Measurements from ENCODE around the gene TRIM10.
A peak's percentile ranks its signal among the peaks of the same experiment; 100 is the strongest.

TRIM10 gene

DNA sequence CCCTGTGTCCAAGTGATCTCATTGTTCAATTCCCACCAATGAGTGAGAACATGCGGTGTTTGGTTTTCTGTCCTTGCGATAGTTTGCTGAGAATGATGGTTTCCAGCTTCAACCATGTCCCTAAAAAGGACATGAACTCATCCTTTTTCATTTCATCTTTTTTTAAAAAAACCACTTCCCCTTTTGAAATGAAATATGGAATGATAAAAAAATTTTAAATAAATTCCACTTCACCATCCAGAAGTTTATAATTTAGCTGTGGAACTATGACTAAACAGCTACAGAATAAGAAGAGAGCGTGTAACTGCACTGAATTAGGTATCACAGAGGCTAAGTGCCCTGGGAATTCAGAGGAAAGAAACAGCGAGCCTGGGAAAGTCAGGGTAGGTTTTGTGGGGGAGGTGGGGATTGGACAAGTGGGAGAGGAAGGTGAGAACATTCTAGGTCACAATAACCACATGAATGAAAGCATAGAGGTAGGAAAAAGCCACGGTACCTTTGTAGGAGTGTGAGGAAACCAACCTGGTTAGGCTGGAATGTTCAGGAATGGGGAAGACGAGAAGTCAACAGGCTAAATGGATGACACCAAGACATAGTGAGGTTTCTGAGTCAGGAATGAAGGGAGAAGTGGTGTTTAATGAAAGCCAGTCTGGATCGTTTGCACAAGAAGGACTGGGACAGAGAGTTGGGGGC, 11.0 kb downstream of the TRIM10 start:
- H3K4me3 ChIP-seq (ENCODE audit: low read depth, low read length): no peak overlapping the region
- H3K36me3 ChIP-seq: no peaks in the 10 kb centered on the region
- peaks cover 97% of the 10 kb centered on the region for H3K27me3 ChIP-seq (ENCODE audit: insufficient read depth, low read depth, severe bottlenecking)
- no peak for DNase-seq
- H3K9me3 ChIP-seq (ENCODE audit: severe bottlenecking): peaks cover 4% of the 10 kb centered on the region
- H3K27ac ChIP-seq: no peak overlapping the region
- TF ChIP-seq, protein P1, sequence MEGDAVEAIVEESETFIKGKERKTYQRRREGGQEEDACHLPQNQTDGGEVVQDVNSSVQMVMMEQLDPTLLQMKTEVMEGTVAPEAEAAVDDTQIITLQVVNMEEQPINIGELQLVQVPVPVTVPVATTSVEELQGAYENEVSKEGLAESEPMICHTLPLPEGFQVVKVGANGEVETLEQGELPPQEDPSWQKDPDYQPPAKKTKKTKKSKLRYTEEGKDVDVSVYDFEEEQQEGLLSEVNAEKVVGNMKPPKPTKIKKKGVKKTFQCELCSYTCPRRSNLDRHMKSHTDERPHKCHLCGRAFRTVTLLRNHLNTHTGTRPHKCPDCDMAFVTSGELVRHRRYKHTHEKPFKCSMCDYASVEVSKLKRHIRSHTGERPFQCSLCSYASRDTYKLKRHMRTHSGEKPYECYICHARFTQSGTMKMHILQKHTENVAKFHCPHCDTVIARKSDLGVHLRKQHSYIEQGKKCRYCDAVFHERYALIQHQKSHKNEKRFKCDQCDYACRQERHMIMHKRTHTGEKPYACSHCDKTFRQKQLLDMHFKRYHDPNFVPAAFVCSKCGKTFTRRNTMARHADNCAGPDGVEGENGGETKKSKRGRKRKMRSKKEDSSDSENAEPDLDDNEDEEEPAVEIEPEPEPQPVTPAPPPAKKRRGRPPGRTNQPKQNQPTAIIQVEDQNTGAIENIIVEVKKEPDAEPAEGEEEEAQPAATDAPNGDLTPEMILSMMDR (IDR thresholded peaks at IDR 0.05; ENCODE audit: low read depth, low read length): no peak

DNA sequence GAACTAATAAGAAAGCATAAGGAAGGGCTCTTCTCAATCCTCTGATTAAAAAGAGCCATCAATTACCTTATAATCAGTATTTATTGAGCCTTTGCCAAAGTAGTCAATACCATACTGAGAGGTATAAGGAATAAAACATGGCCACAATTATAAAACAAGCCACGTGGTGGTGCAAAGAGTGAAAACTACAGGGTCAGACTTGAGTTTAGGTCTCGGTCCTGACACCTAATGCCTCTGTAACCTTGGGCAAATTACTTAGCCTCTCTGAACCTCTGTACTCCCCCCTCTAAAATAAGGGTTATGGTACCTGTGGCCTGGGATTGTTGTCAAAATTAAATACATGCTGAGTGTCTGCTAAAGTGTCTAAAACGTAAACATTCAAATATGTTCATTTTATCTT, 11.8 kb downstream of the TRIM10 start:
- Histone ChIP-seq H3K9me3 (ENCODE audit: severe bottlenecking) (peaks cover 4% of the 10 kb centered on the region), H3K4me3 (ENCODE audit: low read depth, low read length) (no peak overlapping the region), H3K27ac (no peak overlapping the region), H3K36me3 (no peaks in the 10 kb centered on the region), H3K27me3 (ENCODE audit: insufficient read depth, low read depth, severe bottlenecking) (peaks cover 97% of the 10 kb centered on the region)
- TF ChIP-seq, protein P1 (IDR thresholded peaks at IDR 0.05; ENCODE audit: low read depth, low read length): 0 out of 2 replicates have a peak, but pooled peaks have one; percentile 4
- DNase-seq: no peak

DNA sequence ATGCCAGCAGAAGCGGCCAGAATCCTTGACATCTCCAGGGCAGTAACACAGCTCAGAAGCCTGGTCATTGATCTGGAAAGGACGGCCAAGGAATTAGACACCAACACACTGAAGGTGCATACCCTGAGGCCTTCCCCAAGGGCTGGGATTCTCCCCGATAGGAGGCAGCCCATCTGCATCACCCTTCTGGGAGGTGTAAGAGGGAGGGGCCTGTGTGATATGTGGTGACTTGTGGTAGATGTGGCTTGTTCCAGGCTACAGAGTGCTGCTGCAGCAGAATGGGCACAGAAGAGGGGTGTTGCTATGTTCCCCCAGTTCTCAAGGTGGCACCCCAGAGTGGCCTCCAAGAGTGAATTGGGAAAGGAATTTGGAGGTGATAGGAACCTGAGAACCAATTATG, 13.9 kb downstream of the TRIM10 start:
- peaks cover 97% of the 10 kb centered on the region for H3K27me3 ChIP-seq (ENCODE audit: insufficient read depth, low read depth, severe bottlenecking)
- peaks cover 4% of the 10 kb centered on the region for H3K9me3 ChIP-seq (ENCODE audit: severe bottlenecking)
- H3K4me3 ChIP-seq (ENCODE audit: low read depth, low read length): no peak overlapping the region
- H3K36me3 ChIP-seq: no peaks in the 10 kb centered on the region
- TF ChIP-seq, protein P1 (IDR thresholded peaks at IDR 0.05; ENCODE audit: low read depth, low read length): no peak
- no peak for DNase-seq
- no peak overlapping the region for H3K27ac ChIP-seq

DNA sequence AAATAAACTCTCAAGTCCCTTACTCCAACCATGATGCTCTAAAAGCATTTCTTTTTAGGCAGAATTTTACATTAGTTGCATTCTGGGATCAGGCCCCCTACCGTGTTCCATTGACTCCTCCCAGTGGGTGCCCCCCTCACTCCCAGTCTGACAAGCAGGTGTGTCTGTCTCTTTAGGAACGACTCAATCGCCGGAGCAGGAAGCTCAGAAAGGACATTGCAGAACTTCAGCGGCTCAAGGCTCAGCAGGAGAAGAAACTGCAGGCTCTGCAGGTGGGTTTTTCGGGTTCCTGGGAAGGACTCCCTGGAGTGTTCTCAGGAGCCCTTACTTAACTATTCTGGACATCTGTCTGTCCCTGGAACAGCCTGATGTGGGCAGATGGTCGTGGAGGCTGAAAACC, 15.2 kb downstream of the TRIM10 start:
- H3K27me3 ChIP-seq (ENCODE audit: insufficient read depth, low read depth, severe bottlenecking): peaks cover 97% of the 10 kb centered on the region
- H3K4me3 ChIP-seq (ENCODE audit: low read depth, low read length): no peak overlapping the region
- H3K9me3 ChIP-seq (ENCODE audit: severe bottlenecking): peaks cover 1% of the 10 kb centered on the region
- no peak for DNase-seq
- no peak overlapping the region for H3K27ac ChIP-seq
- TF ChIP-seq, protein P1 (IDR thresholded peaks at IDR 0.05; ENCODE audit: low read depth, low read length): no peak
- H3K36me3 ChIP-seq: no peaks in the 10 kb centered on the region

DNA sequence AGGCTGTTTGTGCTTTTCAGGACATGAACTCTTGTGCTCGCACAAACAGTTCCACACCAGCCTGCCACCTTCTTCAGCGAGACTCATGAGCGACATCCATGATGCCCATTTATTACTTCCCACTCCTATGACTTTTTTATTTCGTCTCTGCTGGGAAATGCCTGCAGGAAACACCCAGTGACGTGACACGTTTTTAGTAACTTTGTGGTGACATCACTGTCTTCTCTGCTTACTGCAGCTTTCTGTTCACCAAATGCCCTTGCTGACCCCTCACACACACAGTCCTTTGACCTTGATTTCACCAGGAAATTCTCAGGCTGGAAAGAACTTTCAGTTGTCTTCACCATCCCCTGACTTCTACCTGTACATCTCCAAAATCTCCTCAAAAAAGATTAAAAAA, 16.2 kb downstream of the TRIM10 start:
- H3K27ac ChIP-seq: no peak overlapping the region
- TF ChIP-seq, protein P1 (IDR thresholded peaks at IDR 0.05; ENCODE audit: low read depth, low read length): no peak
- peaks cover 2% of the 10 kb centered on the region for H3K9me3 ChIP-seq (ENCODE audit: severe bottlenecking)
- peaks cover 95% of the 10 kb centered on the region for H3K27me3 ChIP-seq (ENCODE audit: insufficient read depth, low read depth, severe bottlenecking)
- H3K4me3 ChIP-seq (ENCODE audit: low read depth, low read length): no peak overlapping the region
- no peak for DNase-seq
- no peaks in the 10 kb centered on the region for H3K36me3 ChIP-seq

DNA sequence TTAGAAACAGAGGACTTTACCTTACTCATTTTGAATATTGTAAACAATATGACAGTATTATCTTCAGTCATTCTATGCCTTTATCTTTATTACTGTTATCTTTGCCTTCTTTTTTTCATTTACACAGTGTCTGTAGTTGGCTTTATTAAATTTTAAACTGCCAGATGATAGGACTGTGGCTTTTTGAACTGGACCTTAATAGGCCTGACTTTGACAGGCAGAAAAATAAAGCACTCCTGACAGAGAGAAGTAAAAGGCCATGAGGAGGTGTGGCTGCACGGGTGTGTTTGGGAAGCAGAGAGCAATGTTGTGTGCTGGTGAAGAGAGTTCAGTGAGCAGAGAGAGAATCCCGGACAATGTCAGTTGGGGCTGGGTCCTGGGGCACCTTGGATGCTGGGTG, 17.2 kb downstream of the TRIM10 start:
- Histone ChIP-seq H3K36me3 (no peaks in the 10 kb centered on the region), H3K9me3 (ENCODE audit: severe bottlenecking) (peaks cover 2% of the 10 kb centered on the region), H3K4me3 (ENCODE audit: low read depth, low read length) (no peak overlapping the region), H3K27ac (no peak overlapping the region), H3K27me3 (ENCODE audit: insufficient read depth, low read depth, severe bottlenecking) (peaks cover 98% of the 10 kb centered on the region)
- TF ChIP-seq, protein P1 (IDR thresholded peaks at IDR 0.05; ENCODE audit: low read depth, low read length): no peak
- DNase-seq: no peak

All from WERI-Rb-1 (cell line).